H7 (cell line): Measurements from ENCODE around the gene MAST3. TPM values are rescaled to one million over a fixed set of nuclear protein-coding genes. Genes with fewer than 3 reads are reported as not detected.

Source experiments
- DNase-seq: peaks from one replicate; pipeline ENCODE4 v3.0.0; 2012
- H3K27me3 ChIP-seq: 2 replicates; pipeline ENCODE4 v1.6.0; 2011; ENCODE audit warnings: mild to moderate bottlenecking, low read length; ENCODE audit not compliant: control insufficient read depth, insufficient read depth
- H3K36me3 ChIP-seq: replicated peaks from 2 replicates; pipeline ENCODE4 v1.5.1; 2011; ENCODE audit warnings: low read length; ENCODE audit not compliant: control insufficient read depth, insufficient read depth
- H3K4me3 ChIP-seq: 2 replicates; pipeline ENCODE4 v1.5.1; 2011; ENCODE audit warnings: low read depth, mild to moderate bottlenecking, control low read depth, low read length, moderate library complexity; ENCODE audit not compliant: insufficient read depth
- total RNA-seq: library from RNA; depleted of rRNA; stranded (reverse); fragments of >200 nt; shearing (Covaris generic); gene quantifications from 2 replicates; pipeline ENCODE4 v1.2.3, GENCODE V29; 2014

MAST3 gene
- total RNA-seq, 1 experiment from 2014 or later = 2.4 TPM

GRCh38 chr19:18160971-18161635 lies 63.5 kb downstream of the MAST3 start:
- Histone ChIP-seq H3K27me3 (no peaks in the 10 kb centered on the region), H3K4me3 (peak overlapping the region; percentile 21)

DNA sequence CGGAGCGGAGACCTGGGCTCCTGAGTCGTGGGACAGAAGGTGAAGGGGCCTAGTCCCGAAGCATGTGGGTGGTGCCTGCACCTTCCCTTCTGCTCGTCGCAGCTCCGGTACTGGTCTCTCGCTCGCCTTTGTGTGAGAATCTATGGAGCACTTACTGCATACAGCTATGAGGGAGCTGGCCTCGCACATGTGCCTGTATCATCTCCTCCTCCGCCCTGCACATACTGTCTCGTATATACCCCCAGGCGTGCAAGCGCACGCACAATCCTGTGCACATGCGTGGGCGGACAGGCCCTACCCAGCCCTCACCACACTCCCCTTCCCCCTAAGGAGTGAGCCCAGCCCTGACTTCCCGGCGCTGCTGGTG lies 64.0 kb downstream of the MAST3 start:
- H3K36me3 ChIP-seq = peaks cover 14% of the 10 kb centered on the region
- no peaks in the 10 kb centered on the region for H3K27me3 ChIP-seq
- no peak for DNase-seq
- no peak overlapping the region for H3K4me3 ChIP-seq

More at GRCh38 chr19:18160971-18161635, 63.5 kb downstream of the MAST3 start:
- H3K36me3 ChIP-seq = peaks cover 16% of the 10 kb centered on the region
- DNase-seq = peak; percentile 100

- Histone ChIP-seq H3K4me3 (no peak overlapping the region), H3K36me3 (peaks cover 16% of the 10 kb centered on the region), H3K27me3 (no peaks in the 10 kb centered on the region)
- peak; percentile 6 for DNase-seq
Measured at GRCh38 chr19:18164072-18164471, 66.5 kb downstream of the MAST3 start.

DNA sequence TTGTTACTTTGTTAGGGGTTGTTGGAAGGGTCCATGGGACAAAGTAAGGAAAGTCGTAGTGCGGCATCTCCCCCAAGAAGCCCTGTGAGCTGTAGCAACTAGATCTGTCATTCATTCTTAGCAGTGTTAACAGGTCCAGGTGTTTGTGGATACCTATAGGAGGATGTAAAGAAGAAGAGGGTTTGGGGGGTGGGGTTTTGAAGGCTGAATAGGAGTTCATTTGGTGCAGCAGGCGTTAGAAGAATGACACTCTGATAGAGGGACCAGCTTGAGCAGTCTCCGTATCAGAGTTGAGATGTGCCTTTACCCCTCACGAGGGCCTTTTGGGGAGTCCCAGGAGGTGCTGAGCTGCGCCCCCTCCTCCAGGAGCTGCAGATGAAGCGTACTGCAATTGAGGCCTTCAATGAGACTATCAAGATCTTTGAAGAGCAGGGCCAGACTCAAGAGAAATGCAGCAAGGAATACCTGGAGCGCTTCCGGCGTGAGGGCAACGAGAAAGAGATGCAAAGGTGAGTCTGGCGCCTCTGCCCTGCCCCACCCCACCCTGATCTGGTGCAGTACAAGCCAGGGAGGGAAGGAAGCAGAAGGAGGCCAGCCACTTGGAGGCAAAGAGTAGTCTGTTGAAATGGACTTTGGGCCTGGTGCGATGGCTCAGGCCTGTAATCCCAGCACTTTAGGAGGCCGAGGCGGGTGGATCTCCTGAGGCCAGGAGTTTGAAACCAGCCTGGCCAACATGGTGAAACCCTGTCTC lies 68.4 kb downstream of the MAST3 start:
- H3K4me3 ChIP-seq = no peak overlapping the region
- H3K36me3 ChIP-seq = peaks cover 16% of the 10 kb centered on the region
- H3K27me3 ChIP-seq = no peaks in the 10 kb centered on the region
- peak; percentile 25 for DNase-seq

- Histone ChIP-seq H3K4me3 (no peak overlapping the region), H3K36me3 (peaks cover 16% of the 10 kb centered on the region), H3K27me3 (no peaks in the 10 kb centered on the region)
- peak; percentile 39 for DNase-seq
Measured at GRCh38 chr19:18167011-18167410, 69.4 kb downstream of the MAST3 start.

DNA sequence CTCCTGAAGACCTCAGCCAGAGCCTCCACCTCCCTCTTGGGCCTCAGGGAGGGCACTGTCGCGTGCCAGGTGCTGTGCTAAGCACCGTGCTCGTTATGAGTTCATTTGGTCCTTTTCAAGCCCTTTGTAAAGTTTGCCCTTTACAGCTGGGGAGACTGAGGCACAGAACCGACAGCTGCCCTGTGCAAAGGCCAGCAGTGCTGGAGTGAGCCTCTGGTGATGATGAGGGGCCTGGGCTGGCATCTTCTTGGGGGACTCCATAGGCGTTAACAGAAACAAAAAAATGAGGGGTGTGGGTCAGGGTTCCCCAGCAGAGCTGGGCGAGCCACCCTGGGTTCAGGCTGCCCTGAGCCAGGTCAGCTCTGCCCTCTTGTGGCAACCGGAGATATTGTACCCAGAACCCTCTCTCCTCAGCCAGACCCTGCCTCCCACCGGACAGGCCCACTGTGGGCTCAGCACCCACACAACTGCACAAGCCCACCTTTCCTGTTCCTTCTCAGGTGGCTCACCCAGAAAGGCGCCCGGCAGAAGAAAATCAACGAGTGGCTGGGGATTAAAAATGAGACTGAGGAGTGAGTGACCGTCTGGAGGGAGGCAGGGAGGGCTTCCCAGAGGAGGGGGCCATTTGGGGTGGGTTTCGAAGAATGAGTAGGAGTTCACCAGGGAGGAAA lies 70.5 kb downstream of the MAST3 start:
- DNase-seq = peak; percentile 97
- Histone ChIP-seq H3K27me3 (no peaks in the 10 kb centered on the region), H3K4me3 (no peak overlapping the region), H3K36me3 (peaks cover 10% of the 10 kb centered on the region)

- Histone ChIP-seq H3K27me3 (peaks cover 3% of the 10 kb centered on the region; the same call in 1 of the 2 replicates), H3K4me3 (no peak overlapping the region), H3K36me3 (peaks cover 6% of the 10 kb centered on the region)
- DNase-seq = peak; percentile 62
Measured at GRCh38 chr19:18168673-18169381, 71.2 kb downstream of the MAST3 start.

- no peak overlapping the region for H3K4me3 ChIP-seq
- H3K27me3 ChIP-seq = peaks cover 16% of the 10 kb centered on the region
- DNase-seq = peak; percentile 49
- peaks cover 6% of the 10 kb centered on the region for H3K36me3 ChIP-seq
Measured at GRCh38 chr19:18170714-18171255, 73.2 kb downstream of the MAST3 start.

DNA sequence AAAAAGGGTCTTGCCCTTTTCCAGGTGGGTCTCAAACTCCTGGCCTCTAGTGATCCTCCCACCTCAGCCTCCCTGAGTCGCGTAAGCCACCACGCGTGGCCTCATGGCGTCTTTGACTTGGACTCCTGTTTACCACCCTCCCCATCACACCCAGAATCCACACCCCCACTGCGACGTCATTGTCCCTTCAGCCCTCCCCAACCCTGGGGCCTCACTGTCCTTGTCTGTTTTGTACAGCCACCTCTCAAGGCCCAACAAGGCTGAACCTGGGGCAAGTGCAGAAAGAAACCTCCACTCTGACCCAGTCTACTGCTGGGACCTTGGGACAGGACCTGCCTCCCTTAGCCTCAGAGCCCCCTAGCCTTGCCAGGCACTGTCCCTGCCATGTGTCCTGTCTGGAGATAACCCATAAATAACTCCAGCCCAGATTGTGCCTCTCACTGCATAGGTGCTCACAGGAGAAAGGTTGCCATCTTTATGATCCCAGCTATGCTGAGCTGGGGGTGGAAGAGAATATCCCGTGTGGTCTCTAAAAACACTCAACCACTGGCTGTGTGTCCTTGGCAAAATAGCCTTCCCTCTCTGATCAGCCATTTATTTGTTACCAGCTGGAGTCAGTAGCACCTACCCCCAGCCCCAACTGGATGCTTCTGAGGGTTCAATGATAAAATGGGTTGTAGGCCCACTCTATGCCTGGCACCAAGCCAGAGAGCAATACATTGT lies 74.2 kb downstream of the MAST3 start:
- DNase-seq = peak; percentile 24
- H3K36me3 ChIP-seq = peaks cover 1% of the 10 kb centered on the region

GRCh38 chr19:18172331-18173053 lies 74.9 kb downstream of the MAST3 start:
- H3K36me3 ChIP-seq = peaks cover 1% of the 10 kb centered on the region
- H3K27me3 ChIP-seq = peaks cover 16% of the 10 kb centered on the region
- DNase-seq = peak; percentile 39
- H3K4me3 ChIP-seq = no peak overlapping the region

More for the DNA sequence above, 74.2 kb downstream of the MAST3 start:
- H3K4me3 ChIP-seq = no peak overlapping the region
- peaks cover 16% of the 10 kb centered on the region for H3K27me3 ChIP-seq

- DNase-seq = peak; percentile 78
- Histone ChIP-seq H3K27me3 (peaks cover 16% of the 10 kb centered on the region), H3K4me3 (peak overlapping the region; percentile 8; the same call in 1 of the 2 replicates), H3K36me3 (peaks cover 1% of the 10 kb centered on the region)
Measured at GRCh38 chr19:18173054-18173571, 75.5 kb downstream of the MAST3 start.

GRCh38 chr19:18173572-18174288 lies 76.2 kb downstream of the MAST3 start, which contains the start of gene IFI30:
TSS of gene IFI30 (plus strand) at chr19:18173813. CDS start at chr19:18173842, 29 bp downstream.
- peak within 1 kb of the TSS; percentile 64 for H3K4me3 ChIP-seq

More at GRCh38 chr19:18173572-18174288, 76.2 kb downstream of the MAST3 start, which contains the start of gene IFI30:
- DNase-seq = peak; percentile 98
- H3K36me3 ChIP-seq = no peaks in the 10 kb centered on the region; the same call in none of the 2 replicates
- H3K27me3 ChIP-seq = peaks cover 16% of the 10 kb centered on the region
